Stimulated activated CD4-positive, alpha-beta T cell treated with anti-CD3 and anti-CD28 coated beads, Interleukin-1b, Interleukin-23, amount 100 ng/mL, for 4 hours (primary cell): ENCODE measurements around the gene CGA.
"Not testable (repeated sequence)": the region's sequence is repeated elsewhere in the genome, so short reads cannot be mapped to it uniquely, and the experiment has no call there.

ENCODE experiments used
- DNase-seq, 2 donors: peaks; one replicate each; pipeline ENCODE4 v3.0.0-alpha.2; 2020; ENCODE audit warnings: low read depth in 2 of 2

The CGA gene

GRCh38 chr6:87095087-87095509 lies at the start of gene CGA:
TSS of gene CGA (minus strand) at chr6:87095106. CDS start at chr6:87088200, 6,906 bp downstream.
- DNase-seq, result no peak

GRCh38 chr6:87139927-87140326 lies 45.0 kb upstream of the CGA start:
- not testable (repeated sequence) for DNase-seq

GRCh38 chr6:87139236-87139635 lies 44.3 kb upstream of the CGA start:
- DNase-seq, result peak in 1 of 2 donors; percentile 41

GRCh38 chr6:87136963-87137362 lies 42.1 kb upstream of the CGA start:
- no peak for DNase-seq

GRCh38 chr6:87127737-87128136 lies 32.8 kb upstream of the CGA start:
- DNase-seq, result no peak

- DNase-seq, result no peak
These were observed 31.6 kb upstream of the CGA start for GRCh38 chr6:87126501-87126900.

GRCh38 chr6:87124074-87124473 lies 29.2 kb upstream of the CGA start:
- no peak for DNase-seq

GRCh38 chr6:87122477-87122876 lies 27.6 kb upstream of the CGA start:
- DNase-seq, result no peak

GRCh38 chr6:87118054-87118453 lies 23.1 kb upstream of the CGA start:
- no peak for DNase-seq

GRCh38 chr6:87116922-87117321 lies 22.0 kb upstream of the CGA start:
- no peak for DNase-seq

- DNase-seq, result no peak
These were observed 20.7 kb upstream of the CGA start for GRCh38 chr6:87115402-87116135.

GRCh38 chr6:87110636-87111035 lies 15.7 kb upstream of the CGA start:
- no peak for DNase-seq

- no peak for DNase-seq
These were observed 10.9 kb upstream of the CGA start for GRCh38 chr6:87105823-87106222.

GRCh38 chr6:87104667-87105066 lies 9.8 kb upstream of the CGA start:
- no peak for DNase-seq

GRCh38 chr6:87103977-87104601 lies 9.2 kb upstream of the CGA start:
- no peak for DNase-seq

- no peak for DNase-seq
These were observed 7.3 kb upstream of the CGA start for GRCh38 chr6:87102151-87102621.

GRCh38 chr6:87101067-87101466 lies 6.2 kb upstream of the CGA start:
- no peak for DNase-seq

- DNase-seq, result no peak
These were observed 5.3 kb upstream of the CGA start for GRCh38 chr6:87100216-87100615.

- DNase-seq, result no peak
These were observed 4.6 kb upstream of the CGA start for GRCh38 chr6:87099472-87099871.

- no peak for DNase-seq
These were observed 330 bp downstream of the CGA start for GRCh38 chr6:87094576-87094975.

GRCh38 chr6:87093651-87094050 lies 1.3 kb downstream of the CGA start:
- DNase-seq, result no peak

- DNase-seq, result no peak
These were observed 1.7 kb downstream of the CGA start for GRCh38 chr6:87093199-87093598.

- DNase-seq, result no peak
These were observed 2.5 kb downstream of the CGA start for GRCh38 chr6:87092435-87092834.
